PC-3 (cell line): Measurements from ENCODE around the gene OR8B4.
"Not testable (repeated sequence)": the region's sequence is repeated elsewhere in the genome, so short reads cannot be mapped to it uniquely, and the experiment has no call there.

ENCODE experiments used
- EZH2 ChIP-seq: fragments of 300-600 bp; sonication (generic); IDR thresholded peaks from one replicate; pipeline ENCODE4 v1.6.1; 2017; ENCODE audit warnings: antibody characterized with exemption, mild to moderate bottlenecking, low read length; ENCODE audit not compliant: unreplicated experiment
- TF ChIP-seq, protein P1 (sequence below): fragments of 300-600 bp; sonication (generic); conservative IDR thresholded peaks from 2 replicates; pipeline ENCODE4 v1.5.1; 2017; ENCODE audit warnings: antibody characterized with exemption, low read depth, mild to moderate bottlenecking, low read length

DNA sequence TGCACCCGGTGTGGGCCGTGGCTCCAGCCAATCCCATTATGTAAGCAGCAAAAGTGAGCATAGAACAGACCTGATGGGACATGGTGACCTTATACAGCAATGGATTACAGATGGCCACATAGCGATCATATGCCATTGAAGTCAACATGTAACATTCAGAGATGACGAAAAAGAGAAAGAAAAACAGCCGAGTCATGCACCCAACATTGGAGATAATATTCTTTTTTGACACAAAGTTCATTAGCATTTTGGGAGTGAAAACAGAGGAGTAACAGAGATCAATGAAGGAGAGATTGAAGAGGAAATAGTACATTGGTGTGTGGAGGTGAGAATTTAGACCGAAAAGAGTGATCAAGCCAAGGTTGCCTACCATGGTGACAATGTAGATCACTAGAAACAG, 41.8 kb downstream of the OR8B4 start:
- TF ChIP-seq, protein P1, sequence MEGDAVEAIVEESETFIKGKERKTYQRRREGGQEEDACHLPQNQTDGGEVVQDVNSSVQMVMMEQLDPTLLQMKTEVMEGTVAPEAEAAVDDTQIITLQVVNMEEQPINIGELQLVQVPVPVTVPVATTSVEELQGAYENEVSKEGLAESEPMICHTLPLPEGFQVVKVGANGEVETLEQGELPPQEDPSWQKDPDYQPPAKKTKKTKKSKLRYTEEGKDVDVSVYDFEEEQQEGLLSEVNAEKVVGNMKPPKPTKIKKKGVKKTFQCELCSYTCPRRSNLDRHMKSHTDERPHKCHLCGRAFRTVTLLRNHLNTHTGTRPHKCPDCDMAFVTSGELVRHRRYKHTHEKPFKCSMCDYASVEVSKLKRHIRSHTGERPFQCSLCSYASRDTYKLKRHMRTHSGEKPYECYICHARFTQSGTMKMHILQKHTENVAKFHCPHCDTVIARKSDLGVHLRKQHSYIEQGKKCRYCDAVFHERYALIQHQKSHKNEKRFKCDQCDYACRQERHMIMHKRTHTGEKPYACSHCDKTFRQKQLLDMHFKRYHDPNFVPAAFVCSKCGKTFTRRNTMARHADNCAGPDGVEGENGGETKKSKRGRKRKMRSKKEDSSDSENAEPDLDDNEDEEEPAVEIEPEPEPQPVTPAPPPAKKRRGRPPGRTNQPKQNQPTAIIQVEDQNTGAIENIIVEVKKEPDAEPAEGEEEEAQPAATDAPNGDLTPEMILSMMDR: not testable (repeated sequence)
- not testable (repeated sequence) for TF ChIP-seq EZH2
